HG03095 (cell line): ENCODE data around the gene SLC2A13.
A peak's percentile ranks its signal among the peaks of the same experiment; 100 is the strongest.

Experiments used
- ATAC-seq: cut with Tn5 transposase; IDR thresholded peaks from one replicate; pipeline ENCODE4 v1.9.1; 2021; ENCODE audit warnings: moderate library complexity; ENCODE audit not compliant: unreplicated experiment

SLC2A13 gene

DNA sequence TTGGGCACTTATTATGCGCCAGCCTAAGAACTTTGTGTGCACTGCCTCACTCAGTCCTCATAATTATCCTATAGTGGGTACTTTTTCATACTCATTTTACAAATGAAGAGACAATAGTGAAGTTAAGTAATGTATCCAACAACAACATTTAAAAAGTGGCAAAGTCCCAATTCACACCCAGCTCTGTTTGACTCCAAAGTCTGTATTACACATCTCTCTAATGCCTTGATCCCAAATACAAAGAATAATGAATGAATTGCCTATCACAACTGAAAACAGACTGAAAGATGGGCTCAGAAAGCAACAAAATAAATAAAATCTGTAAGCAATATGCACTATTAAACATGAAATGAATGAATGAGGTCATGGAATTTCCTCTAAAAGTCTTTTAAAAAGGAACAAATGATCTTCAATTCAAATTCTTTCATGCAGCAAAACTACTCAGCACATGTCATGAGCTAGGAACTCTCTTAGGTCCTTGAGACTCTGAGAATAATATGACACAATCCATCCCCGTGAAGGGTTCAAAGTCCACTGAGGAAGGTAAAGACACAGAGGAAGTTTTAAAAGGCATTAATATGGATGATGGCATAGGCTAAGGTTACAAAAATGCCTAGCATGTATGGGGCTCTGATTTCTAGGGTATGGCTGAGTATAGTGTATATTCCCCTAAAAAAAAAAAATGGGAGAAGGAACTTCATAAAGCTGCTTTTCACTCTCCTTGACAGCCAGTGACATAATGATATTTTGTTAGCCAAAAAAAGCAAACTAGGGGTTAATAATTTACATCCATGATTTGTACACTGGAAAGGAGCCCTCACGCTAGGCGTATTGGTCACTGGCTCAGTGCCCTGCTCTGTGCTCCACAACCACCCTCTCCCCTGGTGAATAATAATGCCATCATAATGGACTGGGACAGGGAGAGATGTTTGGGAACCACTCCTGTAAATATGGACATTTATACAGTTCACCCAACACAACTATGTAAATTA lies 103.4 kb downstream of the SLC2A13 start:
- no peak for ATAC-seq

DNA sequence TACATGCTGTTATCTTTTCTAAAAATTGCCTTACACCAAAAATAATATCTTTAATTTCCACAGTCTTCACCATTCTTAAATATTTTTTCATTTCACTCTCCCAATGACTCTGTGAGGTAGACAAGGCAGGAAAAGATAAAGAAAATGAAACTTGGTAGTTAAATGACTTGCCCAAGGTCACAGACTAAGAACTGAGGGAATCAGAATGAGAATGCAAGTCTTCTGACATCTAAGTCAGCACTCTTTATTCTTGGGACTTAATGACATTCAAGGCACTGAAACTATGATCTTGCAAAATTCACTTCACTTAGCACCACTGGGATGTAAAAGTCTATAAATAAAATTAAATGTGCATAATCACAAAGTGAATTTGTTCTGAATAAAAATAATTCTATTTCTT lies 104.5 kb downstream of the SLC2A13 start:
- no peak for ATAC-seq

- no peak for ATAC-seq
Measured at GRCh38 chr12:40000884-40001283, 105.0 kb downstream of the SLC2A13 start.

DNA sequence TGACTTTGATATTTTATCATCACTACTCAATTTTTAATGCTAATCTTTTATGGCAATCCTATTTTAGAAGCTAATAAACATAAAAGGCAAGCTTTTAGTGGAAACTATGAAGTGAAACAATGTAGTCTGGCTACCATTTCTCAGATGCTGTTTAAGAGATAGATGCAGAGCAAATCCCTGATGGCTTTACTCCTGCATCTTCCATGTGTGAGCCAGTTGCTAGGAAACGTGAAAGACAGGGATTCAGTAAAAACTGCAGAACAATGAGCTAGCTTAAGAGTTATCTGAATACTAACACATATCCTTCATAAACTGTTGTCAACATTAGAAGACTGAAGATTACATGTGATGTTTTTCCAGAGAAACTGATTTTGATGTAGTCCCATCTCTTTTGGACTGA lies 112.6 kb downstream of the SLC2A13 start:
- no peak for ATAC-seq

- peak; percentile 94 for ATAC-seq
Measured at GRCh38 chr12:39990122-39991101, 115.5 kb downstream of the SLC2A13 start.

DNA sequence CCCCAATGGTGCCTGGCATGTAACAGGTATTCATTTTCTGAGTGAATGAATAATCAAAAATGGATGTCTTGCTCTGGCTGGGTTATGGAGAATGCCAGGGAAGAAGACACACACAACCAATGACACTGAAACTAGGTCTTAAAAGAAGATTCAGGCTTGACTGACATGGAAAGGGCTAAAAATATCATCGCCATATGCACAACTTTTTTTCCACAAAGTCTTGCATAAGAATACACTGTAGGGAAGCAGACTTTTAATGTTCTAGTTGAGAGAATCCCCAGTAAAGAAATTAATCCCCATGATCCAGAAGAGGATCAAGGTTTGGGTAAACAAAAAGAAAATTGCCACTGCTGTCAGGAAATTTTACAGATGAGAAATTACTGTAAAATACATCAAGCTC lies 116.4 kb downstream of the SLC2A13 start:
- ATAC-seq = no peak

GRCh38 chr12:39988574-39988973 lies 117.3 kb downstream of the SLC2A13 start:
- no peak for ATAC-seq

DNA sequence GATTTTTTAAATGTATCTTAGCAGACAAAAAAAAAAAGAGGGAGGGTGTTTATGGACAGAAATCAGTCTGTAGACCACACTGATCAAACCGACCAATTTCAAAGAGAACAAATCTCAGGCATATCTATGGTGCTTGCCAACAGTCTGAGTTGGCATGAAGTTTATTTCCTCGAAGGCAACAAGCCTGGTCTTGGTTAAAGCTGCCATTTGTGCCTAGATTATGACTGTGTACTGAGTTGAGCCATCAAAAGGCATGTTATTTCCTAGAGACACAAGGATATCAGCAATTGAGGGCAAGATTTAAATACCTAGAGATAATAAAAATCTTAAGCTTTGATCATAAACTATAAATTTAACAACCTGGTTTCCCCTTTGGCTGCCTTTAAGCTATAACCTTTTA lies 119.2 kb downstream of the SLC2A13 start:
- ATAC-seq = no peak

DNA sequence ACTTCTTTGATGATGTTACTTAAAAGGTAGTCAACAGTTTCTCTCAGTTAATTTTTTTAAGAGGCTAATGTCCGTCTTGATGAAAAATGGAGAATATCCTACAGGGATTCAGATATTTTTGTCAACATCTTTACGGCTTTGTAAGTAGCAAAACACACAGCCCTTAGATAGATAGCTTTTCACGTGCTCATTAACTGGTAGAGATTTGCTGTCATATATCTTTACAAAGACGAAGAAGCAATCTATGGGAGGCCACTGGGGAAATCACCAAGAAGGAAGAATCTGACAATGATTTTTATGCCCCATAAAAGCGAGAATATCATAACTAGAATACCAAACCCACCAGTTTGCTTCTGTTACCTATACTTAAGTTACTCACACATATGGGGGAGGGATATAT lies 121.2 kb downstream of the SLC2A13 start:
- ATAC-seq = no peak

- no peak for ATAC-seq
Measured at GRCh38 chr12:39975374-39975918, 130.4 kb downstream of the SLC2A13 start.

DNA sequence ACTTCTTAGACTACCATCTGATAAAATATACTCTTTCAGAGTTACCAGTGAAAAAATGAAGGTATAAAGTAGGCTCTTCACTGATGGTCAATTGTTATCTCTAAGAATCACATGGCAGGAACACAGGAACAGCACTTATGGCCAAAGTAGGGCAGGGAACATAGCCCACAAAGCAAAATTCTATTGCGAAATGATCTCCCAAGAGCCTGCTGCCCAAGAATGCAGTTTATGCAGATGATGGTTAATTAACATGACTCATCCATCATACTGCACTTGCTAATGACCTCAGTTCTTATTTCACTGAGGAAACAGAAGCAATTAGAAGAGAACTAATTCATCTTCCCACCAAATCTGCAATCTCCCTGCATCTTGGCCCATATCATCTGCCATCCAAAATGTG lies 133.8 kb downstream of the SLC2A13 start:
- ATAC-seq = no peak

GRCh38 chr12:39971348-39971747 lies 134.5 kb downstream of the SLC2A13 start:
- no peak for ATAC-seq

DNA sequence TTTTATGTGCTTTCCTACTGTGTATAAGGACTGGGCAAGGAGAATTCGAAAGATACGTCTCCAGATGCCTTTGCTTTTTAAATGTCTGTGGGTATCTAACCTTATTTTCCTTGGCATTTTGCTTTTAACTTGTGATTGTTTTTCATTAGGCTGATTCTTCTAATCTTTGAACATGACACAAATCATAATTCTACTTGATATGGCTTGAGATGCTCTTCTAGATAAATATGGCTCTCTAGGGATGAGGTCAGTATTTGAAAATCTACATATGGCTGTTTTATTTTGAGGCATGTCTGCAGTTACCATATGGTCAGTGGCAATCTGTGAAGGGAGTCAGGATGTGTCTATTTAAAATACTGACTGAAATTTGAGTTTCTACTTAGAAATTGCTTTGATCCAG lies 139.2 kb downstream of the SLC2A13 start:
- no peak for ATAC-seq

GRCh38 chr12:39966256-39966655 lies 139.6 kb downstream of the SLC2A13 start:
- no peak for ATAC-seq

DNA sequence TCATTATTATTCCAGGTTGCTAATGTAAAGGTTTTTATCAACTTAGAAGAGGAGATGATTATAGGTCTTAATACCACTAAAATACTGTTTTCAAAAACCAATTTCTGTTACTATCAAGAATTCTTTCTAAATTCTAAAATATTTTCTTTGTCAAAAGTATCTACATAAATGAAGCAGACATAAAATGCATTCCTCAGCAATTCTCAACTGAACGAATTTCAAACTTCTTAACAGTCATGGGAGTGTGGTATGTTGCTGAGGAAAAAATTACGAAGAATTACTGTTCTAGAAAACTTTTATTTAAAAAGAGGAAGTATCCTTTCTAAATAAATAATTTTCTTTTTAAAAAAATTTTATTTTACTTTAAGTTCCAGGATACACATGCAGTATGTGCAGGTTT lies 146.4 kb downstream of the SLC2A13 start:
- no peak for ATAC-seq

GRCh38 chr12:39959031-39959430 lies 146.8 kb downstream of the SLC2A13 start:
- no peak for ATAC-seq

GRCh38 chr12:39958377-39958776 lies 147.5 kb downstream of the SLC2A13 start:
- ATAC-seq = no peak

DNA sequence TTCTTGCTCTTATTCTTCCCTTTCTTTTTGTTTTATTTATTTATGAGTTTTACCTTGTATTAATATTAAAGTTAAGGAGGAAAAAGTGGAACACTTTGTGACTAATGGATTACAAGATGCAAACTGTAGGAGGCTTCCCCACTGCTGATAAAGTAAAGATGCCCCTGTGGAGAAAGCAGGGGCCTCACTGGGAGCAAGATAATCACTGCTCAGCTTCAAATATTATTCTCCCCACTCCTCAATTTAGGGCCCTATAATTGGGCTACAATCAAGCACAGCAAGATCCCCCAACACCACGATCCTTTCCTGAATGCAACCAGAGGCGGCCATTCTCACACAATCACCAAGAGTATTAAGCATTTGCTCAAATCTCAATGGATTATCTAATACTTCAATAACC lies 149.2 kb downstream of the SLC2A13 start:
- ATAC-seq = no peak

GRCh38 chr12:39946361-39947280 lies 159.3 kb downstream of the SLC2A13 start:
- ATAC-seq = no peak

- ATAC-seq = no peak
Measured at GRCh38 chr12:39937119-39937518, 168.8 kb downstream of the SLC2A13 start.
